ENCODE measurements around the gene HIVEP3.

HIVEP3 gene

GRCh38 chr1:41566274-41566885 is 352.3 kb downstream of the HIVEP3 start:
- H4K91ac ChIP-seq (ENCODE audit: low read depth, low read length, poor library complexity), result no peak overlapping the region
- H3K4me1 ChIP-seq (ENCODE audit: control insufficient read depth in 2 of 2, insufficient read depth in 1 of 2, low read depth in 1 of 2, low read length in 2 of 2), result no peaks in the 10 kb centered on the region
- H3K14ac ChIP-seq (ENCODE audit: low read length), result no peak overlapping the region
- H3K27ac ChIP-seq (replicated peaks; ENCODE audit: low read length), result no peak overlapping the region
- no peaks in the 10 kb centered on the region for H3K9me3 ChIP-seq (replicated peaks in 1 of 2; ENCODE audit: control insufficient read depth in 2 of 2, insufficient read depth in 1 of 2, low read depth in 1 of 2, low read length in 2 of 2)
- no peaks in the 10 kb centered on the region for H3K79me1 ChIP-seq (ENCODE audit: low read depth, low read length)
- H2AK5ac ChIP-seq (ENCODE audit: low read depth, low read length), result no peak overlapping the region
- H2BK120ac ChIP-seq (ENCODE audit: low read depth, low read length), result no peak overlapping the region
- H3K4me3 ChIP-seq (ENCODE audit: low read length in 2 of 2), result no peak overlapping the region
- no peak overlapping the region for H3K9ac ChIP-seq (ENCODE audit: low read depth, low read length, poor library complexity)
- H3K4ac ChIP-seq (ENCODE audit: low read length), result no peak overlapping the region
- no CpG with 5 or more reads among the region's 5 CpGs for WGBS, 2 donors (ENCODE audit: extremely low coverage in 2 of 2, insufficient read length in 2 of 2, insufficient replicate concordance in 1 of 2)
- no peak overlapping the region for H2BK15ac ChIP-seq (ENCODE audit: low read length)
- peaks cover 0 to 3% (median 0%) of the 10 kb centered on the region in 3 experiments for H3K27me3 ChIP-seq (ENCODE audit: control insufficient read depth in 3 of 3, insufficient read depth in 3 of 3, low read depth in 1 of 3, low read length in 3 of 3)
- no peak overlapping the region for H2BK12ac ChIP-seq (ENCODE audit: low read length)
- no peak for DNase-seq (ENCODE audit: low spot score)
- H3K36me3 ChIP-seq (replicated peaks in 1 of 2; ENCODE audit: control insufficient read depth in 2 of 2, insufficient read depth in 2 of 2, low read length in 2 of 2), result no peaks in the 10 kb centered on the region
- no peak overlapping the region for H2BK5ac ChIP-seq (ENCODE audit: low read length)
- H3K18ac ChIP-seq (ENCODE audit: low read length), result no peak overlapping the region
- no peak overlapping the region for H2AFZ ChIP-seq (ENCODE audit: low read length)
- H4K8ac ChIP-seq (ENCODE audit: low read depth, low read length), result no peak overlapping the region
- H3K4me2 ChIP-seq (ENCODE audit: insufficient read depth, low read length, poor library complexity, severe bottlenecking), result no peak overlapping the region
- H3K23ac ChIP-seq (ENCODE audit: low read depth, low read length, poor library complexity), result no peak overlapping the region

- Histone ChIP-seq H3K4me3 (ENCODE audit: low read length in 2 of 2) (no peak overlapping the region), H4K91ac (ENCODE audit: low read depth, low read length, poor library complexity) (no peak overlapping the region), H3K9me3 (replicated peaks in 1 of 2; ENCODE audit: control insufficient read depth in 2 of 2, insufficient read depth in 1 of 2, low read depth in 1 of 2, low read length in 2 of 2) (no peaks in the 10 kb centered on the region), H3K23ac (ENCODE audit: low read depth, low read length, poor library complexity) (no peak overlapping the region), H3K9ac (ENCODE audit: low read depth, low read length, poor library complexity) (no peak overlapping the region), H2BK12ac (ENCODE audit: low read length) (no peak overlapping the region), H3K14ac (ENCODE audit: low read length) (no peak overlapping the region), H2BK5ac (ENCODE audit: low read length) (no peak overlapping the region), H3K4ac (ENCODE audit: low read length) (no peak overlapping the region), H4K8ac (ENCODE audit: low read depth, low read length) (no peak overlapping the region), H3K27ac (replicated peaks; ENCODE audit: low read length) (no peak overlapping the region), H3K27me3 (ENCODE audit: control insufficient read depth in 3 of 3, insufficient read depth in 3 of 3, low read depth in 1 of 3, low read length in 3 of 3) (peaks cover 0 to 4% (median 0%) of the 10 kb centered on the region in 3 experiments), H3K4me1 (ENCODE audit: control insufficient read depth in 2 of 2, insufficient read depth in 1 of 2, low read depth in 1 of 2, low read length in 2 of 2) (no peaks in the 10 kb centered on the region), H3K4me2 (ENCODE audit: insufficient read depth, low read length, poor library complexity, severe bottlenecking) (no peak overlapping the region), H3K79me1 (ENCODE audit: low read depth, low read length) (no peaks in the 10 kb centered on the region), H3K36me3 (replicated peaks in 1 of 2; ENCODE audit: control insufficient read depth in 2 of 2, insufficient read depth in 2 of 2, low read length in 2 of 2) (no peaks in the 10 kb centered on the region), H3K18ac (ENCODE audit: low read length) (no peak overlapping the region), H2BK15ac (ENCODE audit: low read length) (no peak overlapping the region), H2AK5ac (ENCODE audit: low read depth, low read length) (no peak overlapping the region), H2BK120ac (ENCODE audit: low read depth, low read length) (no peak overlapping the region), H2AFZ (ENCODE audit: low read length) (no peak overlapping the region)
- DNase-seq (ENCODE audit: low spot score), result no peak
- no CpG with 5 or more reads among the region's 9 CpGs for WGBS, 2 donors (ENCODE audit: extremely low coverage in 2 of 2, insufficient read length in 2 of 2, insufficient replicate concordance in 1 of 2)
These were observed 353.8 kb downstream of the HIVEP3 start for GRCh38 chr1:41564741-41565475.

GRCh38 chr1:41562328-41562727 is 356.4 kb downstream of the HIVEP3 start:
- no peak for DNase-seq (ENCODE audit: low spot score)
- H2BK15ac ChIP-seq (ENCODE audit: low read length), result no peak overlapping the region
- H3K4ac ChIP-seq (ENCODE audit: low read length), result no peak overlapping the region
- H3K36me3 ChIP-seq (replicated peaks in 1 of 2; ENCODE audit: control insufficient read depth in 2 of 2, insufficient read depth in 2 of 2, low read length in 2 of 2), result no peaks in the 10 kb centered on the region
- H3K4me3 ChIP-seq (ENCODE audit: low read length in 2 of 2), result no peak overlapping the region
- H3K4me2 ChIP-seq (ENCODE audit: insufficient read depth, low read length, poor library complexity, severe bottlenecking), result no peak overlapping the region
- H3K27me3 ChIP-seq (ENCODE audit: control insufficient read depth in 3 of 3, insufficient read depth in 3 of 3, low read depth in 1 of 3, low read length in 3 of 3), result peaks cover 0 to 4% (median 1%) of the 10 kb centered on the region in 3 experiments
- H3K9ac ChIP-seq (ENCODE audit: low read depth, low read length, poor library complexity), result no peak overlapping the region
- no peaks in the 10 kb centered on the region for H3K9me3 ChIP-seq (replicated peaks in 1 of 2; ENCODE audit: control insufficient read depth in 2 of 2, insufficient read depth in 1 of 2, low read depth in 1 of 2, low read length in 2 of 2)
- no peak overlapping the region for H3K23ac ChIP-seq (ENCODE audit: low read depth, low read length, poor library complexity)
- no peak overlapping the region for H4K8ac ChIP-seq (ENCODE audit: low read depth, low read length)
- no peak overlapping the region for H2BK120ac ChIP-seq (ENCODE audit: low read depth, low read length)
- no peak overlapping the region for H4K91ac ChIP-seq (ENCODE audit: low read depth, low read length, poor library complexity)
- H3K27ac ChIP-seq (replicated peaks; ENCODE audit: low read length), result no peak overlapping the region
- H2AFZ ChIP-seq (ENCODE audit: low read length), result no peak overlapping the region
- no peak overlapping the region for H3K18ac ChIP-seq (ENCODE audit: low read length)
- no peak overlapping the region for H2BK12ac ChIP-seq (ENCODE audit: low read length)
- H3K14ac ChIP-seq (ENCODE audit: low read length), result no peak overlapping the region
- H2BK5ac ChIP-seq (ENCODE audit: low read length), result no peak overlapping the region
- H3K79me1 ChIP-seq (ENCODE audit: low read depth, low read length), result no peaks in the 10 kb centered on the region
- H3K4me1 ChIP-seq (ENCODE audit: control insufficient read depth in 2 of 2, insufficient read depth in 1 of 2, low read depth in 1 of 2, low read length in 2 of 2), result no peaks in the 10 kb centered on the region
- no peak overlapping the region for H2AK5ac ChIP-seq (ENCODE audit: low read depth, low read length)

- no peak overlapping the region for H3K4me3 ChIP-seq (ENCODE audit: low read length in 2 of 2)
- H3K9me3 ChIP-seq (replicated peaks in 1 of 2; ENCODE audit: control insufficient read depth in 2 of 2, insufficient read depth in 1 of 2, low read depth in 1 of 2, low read length in 2 of 2), result peaks cover under 1 to 2% of the 10 kb centered on the region in 2 donors
- H3K36me3 ChIP-seq (replicated peaks in 1 of 2; ENCODE audit: control insufficient read depth in 2 of 2, insufficient read depth in 2 of 2, low read length in 2 of 2), result no peaks in the 10 kb centered on the region
- peak overlapping the region; percentile 8 for H3K18ac ChIP-seq (ENCODE audit: low read length)
- no peak overlapping the region for H4K91ac ChIP-seq (ENCODE audit: low read depth, low read length, poor library complexity)
- no peak overlapping the region for H3K9ac ChIP-seq (ENCODE audit: low read depth, low read length, poor library complexity)
- no peak overlapping the region for H3K4me2 ChIP-seq (ENCODE audit: insufficient read depth, low read length, poor library complexity, severe bottlenecking)
- no peak overlapping the region for H2BK5ac ChIP-seq (ENCODE audit: low read length)
- H4K8ac ChIP-seq (ENCODE audit: low read depth, low read length), result no peak overlapping the region
- H3K27ac ChIP-seq (replicated peaks; ENCODE audit: low read length), result no peak overlapping the region
- H3K79me1 ChIP-seq (ENCODE audit: low read depth, low read length), result no peaks in the 10 kb centered on the region
- no peak overlapping the region for H3K23ac ChIP-seq (ENCODE audit: low read depth, low read length, poor library complexity)
- no peak overlapping the region for H3K14ac ChIP-seq (ENCODE audit: low read length)
- H2BK12ac ChIP-seq (ENCODE audit: low read length), result no peak overlapping the region
- H2AK5ac ChIP-seq (ENCODE audit: low read depth, low read length), result no peak overlapping the region
- no CpG with 5 or more reads among the region's 1 CpG for WGBS, 2 donors (ENCODE audit: extremely low coverage in 2 of 2, insufficient read length in 2 of 2, insufficient replicate concordance in 1 of 2)
- no peak overlapping the region for H2BK120ac ChIP-seq (ENCODE audit: low read depth, low read length)
- no peaks in the 10 kb centered on the region for H3K4me1 ChIP-seq (ENCODE audit: control insufficient read depth in 2 of 2, insufficient read depth in 1 of 2, low read depth in 1 of 2, low read length in 2 of 2)
- no peak overlapping the region for H2BK15ac ChIP-seq (ENCODE audit: low read length)
- H3K4ac ChIP-seq (ENCODE audit: low read length), result no peak overlapping the region
- DNase-seq (ENCODE audit: low spot score), result no peak
- H2AFZ ChIP-seq (ENCODE audit: low read length), result no peak overlapping the region
- H3K27me3 ChIP-seq (ENCODE audit: control insufficient read depth in 3 of 3, insufficient read depth in 3 of 3, low read depth in 1 of 3, low read length in 3 of 3), result peaks cover 0 to 4% (median 1%) of the 10 kb centered on the region in 3 experiments
These were observed 357.8 kb downstream of the HIVEP3 start for GRCh38 chr1:41560931-41561330.
